H1 (cell line): ENCODE measurements around the gene NUP210L. TPM values are rescaled to one million over a fixed set of nuclear protein-coding genes. Genes with fewer than 3 reads are reported as not detected.

Experiments
- CTCF ChIA-PET: fragments of 300-600 bp; sonication (Branson Sonifier 250); formaldehyde crosslinking; loops from one replicate; lab custom pipeline; 2021; ENCODE audit not compliant: partially characterized antibody; lab: Charles Lee
- POLR2A ChIA-PET: fragments of 300-600 bp; sonication (Branson Sonifier 250); formaldehyde crosslinking; loops from one replicate; lab custom pipeline; 2021; ENCODE audit warnings: inconsistent platforms; ENCODE audit not compliant: partially characterized antibody; lab: Charles Lee
- DNase-seq, 2 experiments: peaks; one replicate each; pipeline versions ENCODE4 v3.0.0 to v3.0.0-alpha.2; 2010 to 2022; ENCODE audit warnings: low spot score in 2 of 2, low read depth in 1 of 2, mixed read lengths in 1 of 2
- FAIRE-seq: peaks from 2 replicates; lab custom pipeline; 2011; peaks lifted over from hg19 to GRCh38; lab: Jason Lieb, UNC
- H2AFZ ChIP-seq: 2 replicates; pipeline ENCODE4 v1.8.1; 2012; ENCODE audit warnings: low read length, inconsistent platforms
- H2AK5ac ChIP-seq: 2 replicates; pipeline ENCODE4 v1.6.1; 2013; ENCODE audit warnings: low read depth, low read length
- H2BK120ac ChIP-seq: replicated peaks from 2 replicates; pipeline ENCODE3; 2013; ENCODE audit warnings: low read depth, low read length, inconsistent platforms
- H2BK12ac ChIP-seq: 2 replicates; pipeline ENCODE4 v1.6.1; 2013; ENCODE audit warnings: low read depth, low read length
- H2BK15ac ChIP-seq: 2 replicates; pipeline ENCODE4 v1.6.1; 2013; ENCODE audit warnings: low read length
- H2BK20ac ChIP-seq: 2 replicates; pipeline ENCODE4 v1.6.1; 2013; ENCODE audit warnings: low read length
- H2BK5ac ChIP-seq: 2 replicates; pipeline ENCODE4 v1.6.1; 2013; ENCODE audit warnings: low read depth, low read length
- H3K14ac ChIP-seq: 2 replicates; pipeline ENCODE4 v1.6.1; 2013; ENCODE audit warnings: inconsistent platforms; ENCODE audit not compliant: insufficient read length
- H3K18ac ChIP-seq: 2 replicates; pipeline ENCODE4 v1.6.1; 2013; ENCODE audit warnings: low read length; ENCODE audit errors: extremely low read depth
- H3K23ac ChIP-seq: 2 replicates; pipeline ENCODE4 v1.6.1; 2013; ENCODE audit warnings: inconsistent platforms; ENCODE audit not compliant: insufficient read length
- H3K23me2 ChIP-seq: 2 replicates; pipeline ENCODE4 v1.6.1; 2013; ENCODE audit warnings: low read depth, low read length
- H3K27ac ChIP-seq: 2 replicates; pipeline ENCODE4 v1.6.1; 2011; ENCODE audit warnings: low read depth, low read length, inconsistent platforms
- H3K27me3 ChIP-seq, 4 experiments: replicated peaks in 1 of 4; 1 replicate in 1 of 4; 2 replicates in 3 of 4; pipeline versions ENCODE4 v1.6.1 to v1.8.1; 2011 to 2013; ENCODE audit warnings: low read length in 3 of 4, mild to moderate bottlenecking in 3 of 4, inconsistent platforms in 2 of 4, mixed read lengths in 2 of 4, moderate library complexity in 1 of 4; ENCODE audit not compliant: control insufficient read depth in 3 of 4, insufficient read depth in 3 of 4; ENCODE audit errors: extremely low read depth in 1 of 4
- H3K36me3 ChIP-seq, 4 experiments: 2 replicates each; pipeline versions ENCODE4 v1.6.1 to v1.8.1; 2011 to 2013; ENCODE audit warnings: mild to moderate bottlenecking in 4 of 4, low read length in 3 of 4, moderate library complexity in 2 of 4, control low read depth in 1 of 4, inconsistent platforms in 1 of 4; ENCODE audit not compliant: insufficient read depth in 4 of 4, control insufficient read depth in 2 of 4
- H3K4ac ChIP-seq: replicated peaks from 2 replicates; pipeline ENCODE3; 2013; ENCODE audit warnings: low read length, low read depth, mixed read lengths, inconsistent platforms; ENCODE audit not compliant: insufficient read length
- H3K4me1 ChIP-seq, 4 experiments: replicated peaks in 1 of 4; 1 replicate in 1 of 4; 2 replicates in 3 of 4; pipeline versions ENCODE4 v1.6.1 to v1.8.1; 2011 to 2013; ENCODE audit warnings: low read length in 3 of 4, inconsistent platforms in 2 of 4, mixed read lengths in 1 of 4; ENCODE audit not compliant: insufficient read depth in 4 of 4, control insufficient read depth in 3 of 4
- H3K4me2 ChIP-seq, 2 experiments: 2 replicates each; pipeline versions ENCODE4 v1.6.1 to v1.8.1; 2011 to 2013; ENCODE audit warnings: low read depth in 2 of 2, low read length in 2 of 2, control low read depth in 1 of 2, inconsistent platforms in 1 of 2, mild to moderate bottlenecking in 1 of 2; ENCODE audit not compliant: insufficient read depth in 1 of 2
- H3K4me3 ChIP-seq, 4 experiments: fragments of 200-600, 300-600 bp in 1 of 4; sonication (generic), shearing (Covaris generic), sonication (Bioruptor Twin) in 1 of 4; 2 replicates each; pipeline versions ENCODE4 v1.5.1 to v1.8.1; 2011 to 2016; ENCODE audit warnings: low read length in 4 of 4, low read depth in 3 of 4, control low read depth in 2 of 4, inconsistent platforms in 2 of 4, mild to moderate bottlenecking in 2 of 4, mixed read lengths in 1 of 4, moderate library complexity in 1 of 4; ENCODE audit not compliant: insufficient read depth in 2 of 4; ENCODE audit errors: extremely low read depth in 1 of 4
- H3K56ac ChIP-seq: replicated peaks from 2 replicates; pipeline ENCODE3; 2013; ENCODE audit warnings: low read depth, mild to moderate bottlenecking, mixed read lengths, low read length, inconsistent platforms; ENCODE audit not compliant: insufficient read length
- H3K79me1 ChIP-seq: 2 replicates; pipeline ENCODE4 v1.6.1; 2013; ENCODE audit warnings: low read depth, low read length, control low read depth
- H3K79me2 ChIP-seq, 2 experiments: 2 replicates each; pipeline versions ENCODE4 v1.6.1 to v1.8.1; 2012 to 2013; ENCODE audit warnings: low read length in 2 of 2, mild to moderate bottlenecking in 2 of 2, inconsistent platforms in 1 of 2; ENCODE audit not compliant: insufficient read depth in 2 of 2, control insufficient read depth in 1 of 2
- H3K9ac ChIP-seq, 4 experiments: replicated peaks in 1 of 4; 1 replicate in 1 of 4; 2 replicates in 3 of 4; pipeline versions ENCODE4 v1.6.1 to v1.8.1; 2011 to 2013; ENCODE audit warnings: low read depth in 3 of 4, low read length in 3 of 4, control low read depth in 2 of 4, mild to moderate bottlenecking in 2 of 4, moderate library complexity in 2 of 4, inconsistent platforms in 1 of 4; ENCODE audit errors: extremely low read depth in 1 of 4
- H3K9me3 ChIP-seq, 2 experiments: 2 replicates each; pipeline versions ENCODE4 v1.6.1 to v1.8.1; 2012 to 2013; ENCODE audit warnings: mild to moderate bottlenecking in 2 of 2, moderate library complexity in 2 of 2, control low read depth in 1 of 2, inconsistent platforms in 1 of 2, low read depth in 1 of 2, low read length in 1 of 2, mixed read lengths in 1 of 2; ENCODE audit not compliant: insufficient read depth in 2 of 2
- H4K20me1 ChIP-seq, 2 experiments: replicated peaks in 1 of 2; 2 replicates each; pipeline versions ENCODE3 to v1.8.1; 2011 to 2013; ENCODE audit warnings: inconsistent platforms in 2 of 2, low read length in 2 of 2, mild to moderate bottlenecking in 1 of 2; ENCODE audit not compliant: insufficient read depth in 2 of 2, control insufficient read depth in 1 of 2
- H4K5ac ChIP-seq: 2 replicates; pipeline ENCODE4 v1.6.1; 2013; ENCODE audit warnings: low read length, low read depth, mixed read lengths, inconsistent platforms; ENCODE audit not compliant: insufficient read length
- H4K8ac ChIP-seq: 2 replicates; pipeline ENCODE4 v1.8.0; 2013; ENCODE audit warnings: mild to moderate bottlenecking, moderate library complexity, low read length, inconsistent platforms; ENCODE audit not compliant: insufficient read depth; ENCODE audit errors: extremely low read depth
- H4K91ac ChIP-seq: replicated peaks from 2 replicates; pipeline ENCODE3; 2013; ENCODE audit warnings: low read length, mixed read lengths, inconsistent platforms; ENCODE audit not compliant: insufficient read length
- CREB1 ChIP-seq: IDR thresholded peaks from 2 replicates; pipeline ENCODE4 v1.6.1; 2012; ENCODE audit warnings: inconsistent platforms
- EZH2 ChIP-seq: fragments of 200-600 bp; sonication (generic); IDR thresholded peaks from 2 replicates; pipeline ENCODE4 v1.7.1; 2012; ENCODE audit warnings: low read depth, mild to moderate bottlenecking, moderate library complexity, low read length, inconsistent platforms; ENCODE audit not compliant: severe bottlenecking
- GTF2F1 ChIP-seq: IDR thresholded peaks from 2 replicates; pipeline ENCODE4 v1.6.1; 2012; ENCODE audit warnings: low read depth, low read length, improper control_type of control experiment, borderline replicate concordance
- NANOG ChIP-seq: IDR thresholded peaks from 2 replicates; pipeline ENCODE4 v1.6.1; 2011; ENCODE audit warnings: low read length, low read depth, mild to moderate bottlenecking, inconsistent platforms; ENCODE audit not compliant: insufficient read depth, poor library complexity, severe bottlenecking
- NRF1 ChIP-seq: IDR thresholded peaks from 2 replicates; pipeline ENCODE4 v1.6.1; 2011; ENCODE audit warnings: mild to moderate bottlenecking, low read depth, low read length, improper control_type of control experiment
- POU5F1 ChIP-seq: IDR thresholded peaks from 2 replicates; pipeline ENCODE4 v1.6.1; 2011; ENCODE audit warnings: low read depth, mild to moderate bottlenecking, low read length, moderate library complexity
- RXRA ChIP-seq: IDR thresholded peaks from 2 replicates; pipeline ENCODE4 v1.6.1; 2011; ENCODE audit warnings: low read depth, mild to moderate bottlenecking, low read length, moderate library complexity; ENCODE audit not compliant: insufficient read depth
- SIX5 ChIP-seq: IDR thresholded peaks from 2 replicates; pipeline ENCODE4 v1.6.1; 2011; ENCODE audit warnings: mild to moderate bottlenecking, low read depth, low read length
- SP1 ChIP-seq: IDR thresholded peaks from 2 replicates; pipeline ENCODE4 v1.6.1; 2011; ENCODE audit warnings: low read depth, low read length
- WGBS, 2 experiments: shearing (Covaris generic) in 1 of 2; methylation state at CpG; one replicate each; pipeline versions ENCODE4 v1.1.6 to v1.1.7; 2013 to 2015; ENCODE audit warnings: low lambda C conversion rate in 2 of 2, mixed read lengths in 2 of 2, inconsistent platforms in 1 of 2, low coverage in 1 of 2, missing lambda C conversion rate in 1 of 2; ENCODE audit not compliant: insufficient replicate concordance in 2 of 2, insufficient coverage in 1 of 2, insufficient read length in 1 of 2; ENCODE audit errors: extremely low coverage in 1 of 2, missing lambda C conversion rate in 1 of 2; 5-methylcytosine and 5-hydroxymethylcytosine counted together
- polyA plus RNA-seq, 7 experiments: library from polyadenylated mRNA; depleted of rRNA in 3 of 7; stranded (reverse) in 5 of 7; unstranded in 2 of 7; fragments of >200 nt in 5 of 7; fragments of 200-250 nt in 2 of 7; gene quantifications; 1 replicate in 5 of 7; 2 replicates in 1 of 7; 4 replicates in 1 of 7; pipeline versions ENCODE4 v1.2.1 to v1.2.3, GENCODE V29; 2011 to 2013; ENCODE audit warnings: missing spikeins in 2 of 7, mixed read lengths in 2 of 7
- total RNA-seq: library from RNA; stranded (reverse); fragmentation: NEBNext Ultra II Directional; extraction: Animal tissue kit (Norgen Biotek cat#: 25700); gene quantifications from 2 replicates; pipeline ENCODE4 v1.2.1, GENCODE V29; 2021
- TF ChIP-seq, protein P1 (sequence below), 3 experiments: IDR thresholded peaks; 1 replicate in 2 of 3; 2 replicates in 1 of 3; pipeline versions ENCODE4 v1.5.1 to v1.6.1; 2011; ENCODE audit warnings: low read length in 3 of 3, mild to moderate bottlenecking in 3 of 3, inconsistent platforms in 2 of 3, low read depth in 1 of 3, moderate library complexity in 1 of 3; ENCODE audit not compliant: insufficient read depth in 1 of 3; ENCODE audit errors: control extremely low read depth in 1 of 3

NUP210L gene
- total and polyA plus RNA-seq, 2 of the 8 experiments (the other 6 are each of a cell fraction or from before 2014, with no cell fraction given), result not detected

DNA sequence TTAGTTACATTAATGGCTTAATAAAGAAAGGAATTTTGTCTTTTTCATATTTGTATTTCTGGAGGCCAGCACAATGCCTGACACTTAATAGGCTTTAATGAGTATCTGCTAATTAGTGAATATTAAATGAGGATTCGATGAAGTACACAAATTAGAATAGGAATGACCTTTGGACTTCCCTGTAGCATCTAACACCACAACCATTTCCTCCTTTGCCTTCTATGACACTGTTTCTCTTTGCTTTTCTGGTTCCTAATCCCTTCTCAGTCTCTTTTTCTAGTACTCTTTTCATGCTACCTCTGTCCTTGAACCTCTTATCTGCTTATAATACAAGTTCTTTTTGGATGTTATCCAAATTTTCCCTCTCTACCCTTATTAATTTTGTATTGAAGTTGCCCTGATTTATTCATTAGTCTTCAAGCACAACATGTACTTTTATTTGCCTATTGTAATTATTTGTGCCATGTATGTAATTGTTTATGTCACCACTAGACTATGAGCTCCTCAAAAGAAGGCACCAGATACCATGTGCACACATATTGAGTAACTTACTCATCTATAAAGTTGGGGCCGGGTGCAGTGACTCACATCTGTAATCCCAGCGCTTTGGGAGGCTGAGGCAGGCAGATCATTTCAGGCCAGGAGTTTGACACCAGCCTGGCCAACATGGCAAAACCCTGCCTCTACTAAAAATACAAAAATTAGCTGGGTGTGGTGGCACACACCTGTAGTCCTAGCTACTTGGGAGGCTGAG is 140.5 kb downstream of the NUP210L start:
- Histone ChIP-seq H2BK15ac (no peak overlapping the region), H3K4ac (no peak overlapping the region), H3K79me2 (no peaks in the 10 kb centered on the region), H2BK20ac (no peak overlapping the region), H3K4me3 (no peak overlapping the region), H3K27ac (no peak overlapping the region), H2AFZ (no peak overlapping the region), H2AK5ac (no peak overlapping the region), H3K4me2 (no peak overlapping the region), H3K14ac (no peak overlapping the region), H3K9ac (no peak overlapping the region), H3K56ac (no peak overlapping the region), H2BK120ac (no peak overlapping the region), H3K23ac (no peak overlapping the region), H3K36me3 (no peaks in the 10 kb centered on the region), H3K9me3 (no peaks in the 10 kb centered on the region), H2BK12ac (no peak overlapping the region), H4K5ac (no peak overlapping the region), H4K20me1 (no peaks in the 10 kb centered on the region), H3K4me1 (no peaks in the 10 kb centered on the region), H4K8ac (no peak overlapping the region), H3K79me1 (no peaks in the 10 kb centered on the region), H4K91ac (no peak overlapping the region), H3K18ac (no peak overlapping the region), H3K23me2 (no peaks in the 10 kb centered on the region), H2BK5ac (no peak overlapping the region), H3K27me3 (no peaks in the 10 kb centered on the region)
- CTCF ChIA-PET, result no interaction called here
- no peak for DNase-seq
- WGBS, 2 experiments, result 91% methylated on average over 3 of the region's 3 CpGs; no CpG with 5 or more reads in 1 of the 2 experiments
- POLR2A ChIA-PET, result interaction anchor here (1.2 to 1.5 kb wide), 2 partner anchors 24 to 150 kb away, joined by 3 read pairs; partner anchors contain the start of gene RPS27
- no peak for FAIRE-seq
- TF ChIP-seq SP1 (no peak), NANOG (no peak), RXRA (no peak), GTF2F1 (no peak), CREB1 (no peak), NRF1 (no peak), SIX5 (no peak), POU5F1 (no peak), EZH2 (no peak)
- TF ChIP-seq, protein P1, sequence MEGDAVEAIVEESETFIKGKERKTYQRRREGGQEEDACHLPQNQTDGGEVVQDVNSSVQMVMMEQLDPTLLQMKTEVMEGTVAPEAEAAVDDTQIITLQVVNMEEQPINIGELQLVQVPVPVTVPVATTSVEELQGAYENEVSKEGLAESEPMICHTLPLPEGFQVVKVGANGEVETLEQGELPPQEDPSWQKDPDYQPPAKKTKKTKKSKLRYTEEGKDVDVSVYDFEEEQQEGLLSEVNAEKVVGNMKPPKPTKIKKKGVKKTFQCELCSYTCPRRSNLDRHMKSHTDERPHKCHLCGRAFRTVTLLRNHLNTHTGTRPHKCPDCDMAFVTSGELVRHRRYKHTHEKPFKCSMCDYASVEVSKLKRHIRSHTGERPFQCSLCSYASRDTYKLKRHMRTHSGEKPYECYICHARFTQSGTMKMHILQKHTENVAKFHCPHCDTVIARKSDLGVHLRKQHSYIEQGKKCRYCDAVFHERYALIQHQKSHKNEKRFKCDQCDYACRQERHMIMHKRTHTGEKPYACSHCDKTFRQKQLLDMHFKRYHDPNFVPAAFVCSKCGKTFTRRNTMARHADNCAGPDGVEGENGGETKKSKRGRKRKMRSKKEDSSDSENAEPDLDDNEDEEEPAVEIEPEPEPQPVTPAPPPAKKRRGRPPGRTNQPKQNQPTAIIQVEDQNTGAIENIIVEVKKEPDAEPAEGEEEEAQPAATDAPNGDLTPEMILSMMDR (IDR thresholded peaks at IDR 0.05; ENCODE audit: control extremely low read depth in 1 of 3, insufficient read depth in 1 of 3, low read depth in 1 of 3, low read length in 3 of 3), result no peak
